ENCODE measurements around the gene HEXIM2.

GRCh38 chr17:45125509-45125908 lies 36.2 kb upstream of the HEXIM2 start:
- TF ChIP-seq CTCF (conservative IDR thresholded peaks at IDR 0.05; ENCODE audit: low read depth, low read length) (no peak), MAZ (IDR thresholded peaks at IDR 0.05; ENCODE audit: borderline replicate concordance, low read depth, low read length) (no peak), POLR2A (IDR thresholded peaks at IDR 0.05; ENCODE audit: low read depth, low read length) (no peak), CEBPB (IDR thresholded peaks at IDR 0.05; ENCODE audit: low read depth, low read length) (no peak), CHD1 (IDR thresholded peaks at IDR 0.05; ENCODE audit: low read depth, low read length) (no peak)

All from IMR-90 (cell line).